Sigmoid colon (tissue), 4 donors: ENCODE measurements around the gene ITGB8.

Experiments
- CTCF ChIP-seq, 4 experiments: fragments of 450-650 bp in 3 of 4; fragments of 200-600 bp in 1 of 4; IDR thresholded peaks; one replicate each; pipeline ENCODE4 v1.5.1; 2016 to 2019; ENCODE audit warnings: antibody characterized with exemption in 4 of 4, mild to moderate bottlenecking in 3 of 4, moderate library complexity in 2 of 4
- POLR2A ChIP-seq, 2 donors: fragments of 450-650 bp; IDR thresholded peaks; one replicate each; pipeline ENCODE4 v1.6.1; 2016; ENCODE audit warnings: antibody characterized with exemption in 2 of 2, mild to moderate bottlenecking in 2 of 2, moderate library complexity in 2 of 2
- POLR2AphosphoS5 ChIP-seq, 4 donors: sonication (generic); formaldehyde crosslinking; IDR thresholded peaks; one replicate each; pipeline ENCODE4 v1.6.1; 2017; ENCODE audit warnings: antibody characterized with exemption in 4 of 4

- no peak for TF ChIP-seq POLR2AphosphoS5 (IDR thresholded peaks at IDR 0.05)
- TF ChIP-seq CTCF (IDR thresholded peaks at IDR 0.05) = no peak
- TF ChIP-seq POLR2A (IDR thresholded peaks at IDR 0.05) = no peak
Measured at GRCh38 chr7:20454202-20454601, 123.5 kb downstream of the ITGB8 start.
